Choroid plexus epithelial cell (primary cell): ENCODE data around the gene HTRA2.

ENCODE experiments used
- DNase-seq: peaks from one replicate; pipeline ENCODE4 v3.0.0-alpha.2; 2010; ENCODE audit warnings: low read depth
- H3K4me3 ChIP-seq: 2 replicates; pipeline ENCODE4 v1.5.1; 2011; ENCODE audit warnings: low read depth, mild to moderate bottlenecking, control low read depth, low read length, moderate library complexity
- TF ChIP-seq, protein P1 (sequence below): conservative IDR thresholded peaks from 2 replicates; pipeline ENCODE4 v1.5.1; 2011; ENCODE audit warnings: low read depth, mild to moderate bottlenecking, control low read depth, inconsistent platforms, low read length, moderate library complexity

HTRA2 gene

DNA sequence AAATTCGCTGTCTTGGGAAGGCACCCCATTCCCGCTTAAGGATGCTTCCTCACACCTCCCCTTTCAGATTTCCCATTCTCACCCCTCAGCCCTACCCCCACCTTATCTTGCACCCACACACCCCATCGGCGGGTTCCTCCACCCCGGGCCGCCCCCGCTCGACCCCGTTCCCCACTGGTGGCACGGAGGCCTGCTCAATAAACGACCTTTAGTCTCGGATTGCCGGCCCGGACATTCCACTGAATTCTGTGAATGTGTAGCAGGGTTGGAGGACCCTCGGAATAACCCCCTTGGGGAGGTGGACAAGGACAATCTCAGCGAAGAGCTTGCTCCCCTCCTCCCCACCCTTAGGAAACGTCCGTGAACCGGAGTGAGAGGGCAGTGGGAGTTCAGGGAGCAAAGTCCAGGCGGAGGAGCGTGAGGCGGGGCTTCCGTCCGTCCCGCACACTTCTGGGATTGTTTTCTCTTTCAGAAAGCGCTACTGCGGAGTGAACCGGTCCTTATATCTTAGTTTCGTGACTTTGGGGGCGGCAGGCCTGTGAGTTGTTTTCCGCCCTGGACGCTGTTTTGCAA is 27.5 kb upstream of the HTRA2 start:
- peak overlapping the region; percentile 74 for H3K4me3 ChIP-seq
- TF ChIP-seq, protein P1, sequence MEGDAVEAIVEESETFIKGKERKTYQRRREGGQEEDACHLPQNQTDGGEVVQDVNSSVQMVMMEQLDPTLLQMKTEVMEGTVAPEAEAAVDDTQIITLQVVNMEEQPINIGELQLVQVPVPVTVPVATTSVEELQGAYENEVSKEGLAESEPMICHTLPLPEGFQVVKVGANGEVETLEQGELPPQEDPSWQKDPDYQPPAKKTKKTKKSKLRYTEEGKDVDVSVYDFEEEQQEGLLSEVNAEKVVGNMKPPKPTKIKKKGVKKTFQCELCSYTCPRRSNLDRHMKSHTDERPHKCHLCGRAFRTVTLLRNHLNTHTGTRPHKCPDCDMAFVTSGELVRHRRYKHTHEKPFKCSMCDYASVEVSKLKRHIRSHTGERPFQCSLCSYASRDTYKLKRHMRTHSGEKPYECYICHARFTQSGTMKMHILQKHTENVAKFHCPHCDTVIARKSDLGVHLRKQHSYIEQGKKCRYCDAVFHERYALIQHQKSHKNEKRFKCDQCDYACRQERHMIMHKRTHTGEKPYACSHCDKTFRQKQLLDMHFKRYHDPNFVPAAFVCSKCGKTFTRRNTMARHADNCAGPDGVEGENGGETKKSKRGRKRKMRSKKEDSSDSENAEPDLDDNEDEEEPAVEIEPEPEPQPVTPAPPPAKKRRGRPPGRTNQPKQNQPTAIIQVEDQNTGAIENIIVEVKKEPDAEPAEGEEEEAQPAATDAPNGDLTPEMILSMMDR = no peak
- DNase-seq = no peak

DNA sequence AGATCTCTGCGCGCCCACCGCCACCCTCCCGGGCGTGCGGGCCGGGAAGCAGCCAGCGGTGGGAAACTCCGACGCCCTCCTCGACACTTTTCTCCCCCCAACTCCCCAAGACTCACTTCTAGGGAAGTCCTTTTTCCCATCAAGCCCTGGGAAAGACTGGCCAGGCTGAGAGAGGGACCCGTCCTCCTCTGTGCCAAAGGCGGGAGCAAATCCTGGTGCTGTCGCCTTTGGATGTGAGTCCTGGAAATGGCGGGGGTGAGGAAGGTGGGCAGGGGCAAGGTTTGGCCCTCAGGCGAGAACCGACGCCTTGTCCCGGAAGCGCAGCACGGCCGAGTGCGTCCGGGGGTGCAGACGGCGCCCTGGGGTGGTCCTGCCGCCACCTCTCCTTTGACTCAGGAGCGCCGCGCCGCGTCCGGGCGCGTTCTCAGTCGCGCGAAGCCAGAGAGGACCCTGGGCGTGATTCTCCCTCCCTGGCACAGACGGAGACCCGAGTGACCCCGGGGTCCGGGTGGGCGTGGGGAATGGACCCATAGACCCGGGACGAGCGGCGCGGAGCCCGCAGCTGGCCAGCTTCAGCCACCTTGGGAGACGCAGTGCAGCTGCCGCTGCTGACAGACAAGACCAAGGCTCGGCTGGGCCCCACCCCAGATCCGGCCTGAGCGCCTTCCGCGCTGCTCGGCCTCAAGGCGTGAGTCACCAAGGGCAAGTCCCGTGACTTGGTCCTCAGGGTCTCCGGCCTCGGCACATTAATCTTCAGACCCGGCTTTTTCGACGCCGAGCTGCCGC is 26.8 kb upstream of the HTRA2 start:
- H3K4me3 ChIP-seq = peak overlapping the region; percentile 74
- DNase-seq = peak; percentile 87
- TF ChIP-seq, protein P1 = peak; percentile 43

DNA sequence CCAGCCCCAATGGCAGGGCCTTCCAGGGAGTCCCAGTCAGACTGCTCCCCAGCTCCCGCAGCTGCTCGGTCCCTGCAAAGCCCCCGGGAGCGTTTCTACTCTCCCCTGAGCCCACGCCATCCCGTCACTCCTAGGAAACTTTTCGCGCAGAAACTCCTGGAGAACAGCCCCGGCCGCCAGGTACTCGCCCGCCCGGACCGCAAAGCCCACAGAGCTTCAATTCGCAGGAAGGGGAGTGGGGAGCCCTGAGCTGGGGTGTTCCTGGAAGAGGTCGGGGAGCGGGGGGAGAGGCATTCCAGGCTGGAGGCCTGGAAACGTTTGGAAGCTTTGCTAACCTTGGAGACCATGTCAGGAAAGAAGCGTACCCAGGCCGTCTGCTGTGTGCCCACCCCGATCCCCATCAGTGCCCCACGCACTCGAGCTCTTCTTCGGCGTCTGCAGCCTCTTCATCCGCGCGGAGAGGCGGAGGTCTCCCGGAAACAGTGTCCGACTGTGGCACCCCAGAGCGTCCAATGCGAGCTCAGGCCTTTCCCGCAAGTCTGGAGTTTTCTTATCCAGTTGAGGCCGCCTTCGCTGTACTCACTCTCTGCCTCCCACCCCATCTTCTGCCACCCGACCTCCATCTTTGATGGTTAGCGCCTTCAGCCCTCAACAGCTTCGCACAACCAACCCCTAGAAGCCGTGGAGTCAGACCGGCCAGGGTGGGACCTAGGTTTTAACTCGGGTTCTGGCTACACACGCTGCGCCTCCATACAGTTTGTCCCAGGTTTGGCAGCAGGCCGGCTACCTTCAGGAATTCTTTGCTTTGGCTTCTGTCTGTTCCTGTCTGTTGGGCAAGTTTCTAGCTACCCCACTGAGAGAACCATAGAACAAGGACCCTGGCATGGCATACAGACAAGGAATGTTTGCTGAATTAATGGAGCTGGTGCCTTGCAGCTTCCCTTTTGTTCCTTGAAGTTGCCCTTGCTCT is 25.9 kb upstream of the HTRA2 start:
- DNase-seq = no peak
- peak overlapping the region; percentile 74 for H3K4me3 ChIP-seq
- TF ChIP-seq, protein P1 = no peak

DNA sequence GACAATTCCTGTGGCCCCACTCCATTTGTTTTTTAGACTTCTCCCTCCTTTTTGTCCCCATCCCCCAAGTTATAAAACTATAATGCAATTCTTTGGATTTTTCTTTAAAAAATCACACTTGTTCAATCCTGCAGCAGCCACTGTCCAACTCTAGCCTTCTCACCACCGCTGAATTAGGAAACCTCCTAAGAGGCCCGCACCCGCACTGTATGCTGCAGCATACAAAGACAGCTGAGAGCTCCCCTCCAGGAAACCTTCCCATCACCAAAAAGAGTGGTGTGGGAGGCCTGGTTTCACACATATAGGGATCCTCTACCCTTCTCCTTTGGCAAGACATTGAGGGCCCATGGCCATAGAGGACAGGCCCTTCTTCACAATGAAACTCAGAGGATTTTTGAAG is 25.1 kb upstream of the HTRA2 start:
- no peak overlapping the region for H3K4me3 ChIP-seq
- DNase-seq = no peak
- TF ChIP-seq, protein P1 = no peak

- peak overlapping the region; percentile 4 for H3K4me3 ChIP-seq
- TF ChIP-seq, protein P1 = no peak
These were observed 24.1 kb upstream of the HTRA2 start for GRCh38 chr2:74505448-74506246.

More at GRCh38 chr2:74505448-74506246, 24.1 kb upstream of the HTRA2 start:
- no peak for DNase-seq
